Ascending aorta (tissue), 2 donors: ENCODE data around the gene KAZN. TPM values are rescaled to one million over a fixed set of nuclear protein-coding genes. Genes with fewer than 3 reads are reported as not detected.
"Not testable (repeated sequence)": the region's sequence is repeated elsewhere in the genome, so short reads cannot be mapped to it uniquely, and the experiment has no call there.

Source experiments
- DNase-seq, 2 donors: peaks; one replicate each; pipeline ENCODE4 v3.0.0-alpha.2; 2019; ENCODE audit warnings: low spot score in 2 of 2
- H3K27ac ChIP-seq, 2 donors: fragments of 200-600 bp; sonication (generic); one replicate each; pipeline ENCODE4 v1.5.1; 2016 to 2017; ENCODE audit warnings: mild to moderate bottlenecking in 1 of 2
- H3K27me3 ChIP-seq: fragments of 200-600 bp; sonication (generic); one replicate; pipeline ENCODE4 v1.5.1; 2017
- H3K36me3 ChIP-seq, 2 donors: fragments of 200-600 bp; sonication (generic); one replicate each; pipeline ENCODE4 v1.5.1; 2016
- H3K4me1 ChIP-seq, 2 donors: fragments of 200-600 bp; sonication (generic); one replicate each; pipeline ENCODE4 v1.5.1; 2016 to 2017; ENCODE audit warnings: mild to moderate bottlenecking in 1 of 2
- H3K4me3 ChIP-seq, 2 donors: fragments of 200-600 bp; sonication (generic); one replicate each; pipeline ENCODE4 v1.5.1; 2016 to 2017; ENCODE audit warnings: mild to moderate bottlenecking in 1 of 2
- H3K9me3 ChIP-seq, 2 donors: fragments of 200-600 bp; sonication (generic); one replicate each; pipeline ENCODE4 v1.5.1; 2016
- intact Hi-C: fragments of 100-400 bp; cut with DNase I; formaldehyde crosslinking; loops from one replicate; pipeline ENCODE4 v1.15.1; 2023
- total RNA-seq: library from RNA; depleted of rRNA; stranded (reverse); fragments of >200 nt; gene quantifications from one replicate; pipeline ENCODE4 v1.1.0, GENCODE V29; 2016
- TF ChIP-seq, protein P1 (sequence below), 3 experiments: fragments of 200-600 bp in 2 of 3; fragments of 450-650 bp in 1 of 3; sonication (generic) in 2 of 3; IDR thresholded peaks; one replicate each; pipeline ENCODE4 v1.5.1; 2016 to 2019; ENCODE audit warnings: antibody characterized with exemption in 3 of 3, mild to moderate bottlenecking in 1 of 3, moderate library complexity in 1 of 3

The KAZN gene
- total RNA-seq, 1 donor from 2014 or later, result 58.5 TPM

- Histone ChIP-seq H3K4me1 (no peaks in the 10 kb centered on the region), H3K27ac (no peak overlapping the region), H3K27me3 (no peaks in the 10 kb centered on the region), H3K36me3 (peaks cover 0 to 14% of the 10 kb centered on the region in 2 donors), H3K9me3 (no peaks in the 10 kb centered on the region), H3K4me3 (no peak overlapping the region)
- TF ChIP-seq, protein P1, sequence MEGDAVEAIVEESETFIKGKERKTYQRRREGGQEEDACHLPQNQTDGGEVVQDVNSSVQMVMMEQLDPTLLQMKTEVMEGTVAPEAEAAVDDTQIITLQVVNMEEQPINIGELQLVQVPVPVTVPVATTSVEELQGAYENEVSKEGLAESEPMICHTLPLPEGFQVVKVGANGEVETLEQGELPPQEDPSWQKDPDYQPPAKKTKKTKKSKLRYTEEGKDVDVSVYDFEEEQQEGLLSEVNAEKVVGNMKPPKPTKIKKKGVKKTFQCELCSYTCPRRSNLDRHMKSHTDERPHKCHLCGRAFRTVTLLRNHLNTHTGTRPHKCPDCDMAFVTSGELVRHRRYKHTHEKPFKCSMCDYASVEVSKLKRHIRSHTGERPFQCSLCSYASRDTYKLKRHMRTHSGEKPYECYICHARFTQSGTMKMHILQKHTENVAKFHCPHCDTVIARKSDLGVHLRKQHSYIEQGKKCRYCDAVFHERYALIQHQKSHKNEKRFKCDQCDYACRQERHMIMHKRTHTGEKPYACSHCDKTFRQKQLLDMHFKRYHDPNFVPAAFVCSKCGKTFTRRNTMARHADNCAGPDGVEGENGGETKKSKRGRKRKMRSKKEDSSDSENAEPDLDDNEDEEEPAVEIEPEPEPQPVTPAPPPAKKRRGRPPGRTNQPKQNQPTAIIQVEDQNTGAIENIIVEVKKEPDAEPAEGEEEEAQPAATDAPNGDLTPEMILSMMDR (IDR thresholded peaks at IDR 0.05), result no peak
- no peak for DNase-seq
- intact Hi-C loops, result no loop called here
These were observed 439.9 kb downstream of the KAZN start for GRCh38 chr1:15038232-15039016.

- peaks cover 0 to 16% of the 10 kb centered on the region in 2 donors for H3K36me3 ChIP-seq
- TF ChIP-seq, protein P1 (IDR thresholded peaks at IDR 0.05), result no peak
- intact Hi-C loops, result no loop called here
- H3K27ac ChIP-seq, result no peak overlapping the region
- DNase-seq, result no peak
- H3K9me3 ChIP-seq, result no peaks in the 10 kb centered on the region
- no peak overlapping the region for H3K4me3 ChIP-seq
- H3K27me3 ChIP-seq, result no peaks in the 10 kb centered on the region
- H3K4me1 ChIP-seq, result no peaks in the 10 kb centered on the region
These were observed 440.6 kb downstream of the KAZN start for GRCh38 chr1:15039017-15039648.

DNA sequence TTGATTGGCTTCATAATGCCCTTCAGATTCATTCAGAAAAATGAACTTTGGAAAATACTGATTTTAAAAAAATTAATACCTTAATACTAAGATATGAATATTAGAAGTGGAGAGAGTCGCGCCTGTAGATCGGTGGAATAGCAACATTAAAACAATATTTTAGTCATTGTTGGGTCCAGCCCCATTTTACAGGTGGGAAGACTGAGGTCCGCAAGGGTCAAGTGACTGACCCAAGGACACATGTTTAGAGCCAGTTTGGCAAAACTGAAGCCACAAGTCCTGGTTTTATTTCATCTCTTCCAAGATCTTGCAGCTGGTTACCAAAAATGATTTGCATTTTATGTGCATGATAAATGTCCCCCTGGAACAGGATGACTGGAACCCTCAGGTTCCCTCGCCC is 441.4 kb downstream of the KAZN start:
- peaks cover 0 to 19% of the 10 kb centered on the region in 2 donors for H3K36me3 ChIP-seq
- H3K9me3 ChIP-seq, result no peaks in the 10 kb centered on the region
- TF ChIP-seq, protein P1 (IDR thresholded peaks at IDR 0.05), result no peak
- no peak overlapping the region for H3K27ac ChIP-seq
- H3K4me1 ChIP-seq, result no peaks in the 10 kb centered on the region
- no peak for DNase-seq
- intact Hi-C loops, result no loop called here
- H3K27me3 ChIP-seq, result no peaks in the 10 kb centered on the region
- no peak overlapping the region for H3K4me3 ChIP-seq

GRCh38 chr1:15040685-15041084 is 442.2 kb downstream of the KAZN start:
- DNase-seq, H3K9me3 ChIP-seq, H3K4me1 ChIP-seq, H3K27me3 ChIP-seq, H3K4me3 ChIP-seq, intact Hi-C loops, H3K27ac ChIP-seq: not testable (repeated sequence)
- peaks cover 0 to 18% of the 10 kb centered on the region in 2 donors for H3K36me3 ChIP-seq

- no peak overlapping the region for H3K4me3 ChIP-seq
- intact Hi-C loops, result no loop called here
- no peak overlapping the region for H3K27ac ChIP-seq
- H3K36me3 ChIP-seq, result peaks cover 0 to 14% of the 10 kb centered on the region in 2 donors
- DNase-seq, result no peak
- TF ChIP-seq, protein P1 (IDR thresholded peaks at IDR 0.05), result no peak
- H3K27me3 ChIP-seq, result no peaks in the 10 kb centered on the region
- H3K4me1 ChIP-seq, result no peaks in the 10 kb centered on the region
- no peaks in the 10 kb centered on the region for H3K9me3 ChIP-seq
These were observed 444.4 kb downstream of the KAZN start for GRCh38 chr1:15042866-15043265.

DNA sequence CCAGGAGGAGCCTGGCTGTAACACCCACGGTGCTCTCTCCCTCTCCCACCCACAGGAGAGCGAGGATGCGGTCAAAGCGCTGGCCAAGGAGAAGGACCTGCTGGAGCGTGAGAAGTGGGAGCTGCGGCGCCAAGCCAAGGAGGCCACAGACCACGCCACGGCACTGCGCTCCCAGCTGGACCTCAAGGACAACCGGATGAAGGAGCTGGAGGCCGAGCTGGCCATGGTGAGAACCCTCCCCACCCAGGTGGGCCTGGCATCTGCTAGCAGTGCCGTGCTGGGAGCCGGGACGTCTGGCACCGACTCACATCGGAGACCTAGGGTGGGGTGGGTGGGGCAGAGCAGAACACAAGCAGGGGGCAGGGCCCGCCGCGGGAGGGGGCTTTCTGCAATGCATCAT is 445.4 kb downstream of the KAZN start:
- no peaks in the 10 kb centered on the region for H3K9me3 ChIP-seq
- H3K4me3 ChIP-seq, result no peak overlapping the region
- H3K27me3 ChIP-seq, result no peaks in the 10 kb centered on the region
- no peak overlapping the region for H3K27ac ChIP-seq
- H3K4me1 ChIP-seq, result no peaks in the 10 kb centered on the region
- TF ChIP-seq, protein P1 (IDR thresholded peaks at IDR 0.05), result no peak
- intact Hi-C loops, result no loop called here
- H3K36me3 ChIP-seq, result peaks cover 0 to 14% of the 10 kb centered on the region in 2 donors
- no peak for DNase-seq
